Neural cell (in vitro differentiated cells): Measurements from ENCODE around the gene WNT7A. TPM values are rescaled to one million over a fixed set of nuclear protein-coding genes. Genes with fewer than 3 reads are reported as not detected.

Experiments used
- H2AFZ ChIP-seq: fragments of 200-600, 300-800 bp; sonication (generic), shearing (Covaris generic); 2 replicates; pipeline ENCODE4 v1.6.0; 2014; ENCODE audit warnings: low read depth, mild to moderate bottlenecking, antibody characterized with exemption, low read length, moderate library complexity
- H3F3A ChIP-seq: fragments of 200-600 bp; shearing (Covaris generic); 2 replicates; pipeline ENCODE4 v1.6.1; 2016; ENCODE audit warnings: mild to moderate bottlenecking, moderate library complexity, mixed read lengths, antibody characterized with exemption, low read length; ENCODE audit not compliant: insufficient read depth, poor library complexity, severe bottlenecking
- H3K27ac ChIP-seq: fragments of 200-600, 300-800 bp; sonication (generic), shearing (Covaris generic); 2 replicates; pipeline ENCODE4 v1.5.1; 2014; ENCODE audit warnings: mild to moderate bottlenecking, low read length, moderate library complexity
- H3K27me3 ChIP-seq: fragments of 300-800, 200-600 bp; sonication (generic), shearing (Covaris generic); 2 replicates; pipeline ENCODE4 v1.6.0; 2014; ENCODE audit warnings: mild to moderate bottlenecking, low read depth, low read length, moderate library complexity; ENCODE audit not compliant: insufficient read depth
- H3K36me3 ChIP-seq: fragments of 300-800, 200-600 bp; sonication (generic), shearing (Covaris generic); 2 replicates; pipeline ENCODE4 v1.5.1; 2014; ENCODE audit warnings: mild to moderate bottlenecking, antibody characterized with exemption, low read length, moderate library complexity; ENCODE audit not compliant: insufficient read depth
- H3K4me2 ChIP-seq: fragments of 300-800, 200-600 bp; sonication (generic), shearing (Covaris generic); 2 replicates; pipeline ENCODE4 v1.6.0; 2014; ENCODE audit warnings: mild to moderate bottlenecking, low read length
- H3K4me3 ChIP-seq: fragments of 300-800, 200-600 bp; sonication (generic), shearing (Covaris generic); 2 replicates; pipeline ENCODE4 v1.5.1; 2014; ENCODE audit warnings: mild to moderate bottlenecking, low read length, moderate library complexity
- H3K79me2 ChIP-seq: fragments of 200-600 bp; shearing (Covaris generic); replicated peaks from 2 replicates; pipeline ENCODE4 v1.6.0; 2014; ENCODE audit warnings: mild to moderate bottlenecking, low read length, moderate library complexity; ENCODE audit not compliant: insufficient read depth
- H3K9ac ChIP-seq: fragments of 300-800, 200-600 bp; sonication (generic), shearing (Covaris generic); 2 replicates; pipeline ENCODE4 v1.6.1; 2016; ENCODE audit warnings: mild to moderate bottlenecking, low read length, mixed read lengths
- H3K9me2 ChIP-seq: fragments of 200-600 bp; shearing (Covaris generic); 2 replicates; pipeline ENCODE4 v1.6.1; 2016; ENCODE audit warnings: mild to moderate bottlenecking, low read length, mixed read lengths; ENCODE audit not compliant: insufficient read depth
- H3K9me3 ChIP-seq: fragments of 200-600, 300-800 bp; sonication (generic), shearing (Covaris generic); 2 replicates; pipeline ENCODE4 v1.6.1; 2016; ENCODE audit warnings: mild to moderate bottlenecking, mixed run types, low read length, moderate library complexity, mixed read lengths
- H4K20me1 ChIP-seq: fragments of 200-600 bp; shearing (Covaris generic); 2 replicates; pipeline ENCODE4 v1.6.1; 2016; ENCODE audit warnings: mild to moderate bottlenecking, mixed run types; ENCODE audit not compliant: insufficient read depth
- CTCF ChIP-seq: fragments of 450-650 bp; IDR thresholded peaks from 2 replicates; pipeline ENCODE4 v1.5.1; 2014; ENCODE audit warnings: antibody characterized with exemption, mild to moderate bottlenecking, moderate library complexity; ENCODE audit not compliant: poor library complexity, severe bottlenecking
- EP300 ChIP-seq: fragments of 450-650 bp; conservative IDR thresholded peaks from 2 replicates; pipeline ENCODE4 v1.6.1; 2014; ENCODE audit warnings: antibody characterized with exemption, mild to moderate bottlenecking, moderate library complexity; ENCODE audit not compliant: poor library complexity, severe bottlenecking
- EZH2 ChIP-seq: fragments of 200-600, 300-800 bp; shearing (Covaris generic), sonication (generic); IDR thresholded peaks from 2 replicates; pipeline ENCODE4 v1.6.1; 2014; ENCODE audit warnings: antibody characterized with exemption, low read length, borderline replicate concordance, mild to moderate bottlenecking; ENCODE audit not compliant: insufficient read depth, poor library complexity, severe bottlenecking
- MXI1 ChIP-seq: fragments of 450-650 bp; conservative IDR thresholded peaks from 2 replicates; pipeline ENCODE4 v1.6.1; 2014; ENCODE audit warnings: antibody characterized with exemption, mild to moderate bottlenecking; ENCODE audit not compliant: poor library complexity, severe bottlenecking
- POLR2AphosphoS5 ChIP-seq: IDR thresholded peaks from 2 replicates; pipeline ENCODE4 v1.6.1; 2012
- RAD21 ChIP-seq: fragments of 450-650 bp; conservative IDR thresholded peaks from 2 replicates; pipeline ENCODE4 v1.6.1; 2014; ENCODE audit warnings: antibody characterized with exemption, mild to moderate bottlenecking, moderate library complexity
- REST ChIP-seq: IDR thresholded peaks from 2 replicates; pipeline ENCODE4 v1.6.1; 2012; ENCODE audit warnings: borderline replicate concordance
- SMC3 ChIP-seq: fragments of 450-650 bp; conservative IDR thresholded peaks from 2 replicates; pipeline ENCODE4 v1.6.1; 2014; ENCODE audit warnings: antibody characterized with exemption, mild to moderate bottlenecking, moderate library complexity; ENCODE audit not compliant: poor library complexity
- TAF1 ChIP-seq: IDR thresholded peaks from 2 replicates; pipeline ENCODE4 v1.6.1; 2012; ENCODE audit warnings: low read depth
- polyA plus RNA-seq: library from polyadenylated mRNA; depleted of rRNA; stranded (reverse); fragments of >200 nt; gene quantifications from 2 replicates; pipeline ENCODE4 v1.2.3, GENCODE V29; 2014

WNT7A gene
- polyA plus RNA-seq, 1 donor from 2014 or later: 13.3 TPM

- H4K20me1 ChIP-seq: no peaks in the 10 kb centered on the region
- no peaks in the 10 kb centered on the region for H3K79me2 ChIP-seq
- H3K4me2 ChIP-seq: no peak overlapping the region
- no peak overlapping the region for H3K4me3 ChIP-seq
- H3F3A ChIP-seq: no peaks in the 10 kb centered on the region
- no peaks in the 10 kb centered on the region for H3K27me3 ChIP-seq
- TF ChIP-seq CTCF (no peak), POLR2AphosphoS5 (no peak), SMC3 (no peak), RAD21 (no peak), MXI1 (no peak), EP300 (no peak), TAF1 (no peak)
- H3K36me3 ChIP-seq: no peaks in the 10 kb centered on the region
- H3K9me2 ChIP-seq: no peaks in the 10 kb centered on the region
- no peak overlapping the region for H3K9ac ChIP-seq
- H3K9me3 ChIP-seq: no peaks in the 10 kb centered on the region
- no peak overlapping the region for H3K27ac ChIP-seq
- no peak overlapping the region for H2AFZ ChIP-seq
Observed at GRCh38 chr3:13801361-13802204, 78.3 kb downstream of the WNT7A start.

DNA sequence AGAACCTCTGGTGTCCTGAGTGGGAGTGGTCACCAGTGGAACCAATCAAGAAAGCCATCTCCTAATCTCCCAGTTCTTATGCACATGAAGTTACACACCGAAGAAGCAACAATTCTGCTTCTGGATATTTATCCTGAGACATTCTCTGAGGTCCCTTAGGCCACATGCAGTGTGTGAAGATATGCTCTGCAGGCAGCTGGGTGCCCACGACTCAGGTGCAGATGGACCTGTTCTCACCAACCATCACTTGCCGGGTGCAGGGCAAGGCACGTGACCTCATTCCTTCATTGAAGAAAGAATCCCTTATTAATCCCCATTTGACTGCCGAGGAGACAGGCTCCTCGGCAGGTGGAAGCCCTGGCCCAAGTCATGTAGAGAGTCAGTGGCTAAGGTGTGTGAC, 79.8 kb downstream of the WNT7A start:
- H3K4me2 ChIP-seq: no peak overlapping the region
- H3K9ac ChIP-seq: no peak overlapping the region
- no peaks in the 10 kb centered on the region for H3F3A ChIP-seq
- no peak overlapping the region for H2AFZ ChIP-seq
- no peaks in the 10 kb centered on the region for H4K20me1 ChIP-seq
- no peak overlapping the region for H3K4me3 ChIP-seq
- no peaks in the 10 kb centered on the region for H3K27me3 ChIP-seq
- no peak overlapping the region for H3K27ac ChIP-seq
- H3K9me3 ChIP-seq: no peaks in the 10 kb centered on the region
- no peaks in the 10 kb centered on the region for H3K9me2 ChIP-seq
- no peaks in the 10 kb centered on the region for H3K36me3 ChIP-seq
- TF ChIP-seq EZH2: no peak
- no peak for TF ChIP-seq EP300
- no peaks in the 10 kb centered on the region for H3K79me2 ChIP-seq

DNA sequence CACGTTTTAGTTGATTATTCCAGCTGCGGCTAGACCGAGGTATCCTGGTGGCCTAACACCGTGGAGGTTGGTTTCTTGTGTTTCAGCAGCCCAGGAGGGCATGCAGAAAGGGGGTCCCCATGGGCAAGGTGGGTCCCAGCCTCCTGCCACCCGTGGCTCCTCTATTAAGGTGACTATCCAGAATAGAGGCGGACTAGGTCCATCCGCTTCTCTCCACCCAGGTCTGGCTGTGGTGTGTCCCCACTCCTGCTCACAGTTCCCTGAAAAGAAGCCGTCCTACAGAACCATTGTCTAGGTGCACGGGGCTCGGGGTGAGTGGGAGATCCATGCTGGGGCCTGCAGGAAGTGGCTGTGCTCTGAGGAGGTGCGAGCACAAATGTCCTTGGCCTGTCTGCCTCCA, 81.5 kb downstream of the WNT7A start:
- no peaks in the 10 kb centered on the region for H3F3A ChIP-seq
- no peak overlapping the region for H3K27ac ChIP-seq
- H3K36me3 ChIP-seq: no peaks in the 10 kb centered on the region
- H3K27me3 ChIP-seq: no peaks in the 10 kb centered on the region
- no peaks in the 10 kb centered on the region for H3K79me2 ChIP-seq
- no peak overlapping the region for H3K4me2 ChIP-seq
- H3K9me3 ChIP-seq: no peaks in the 10 kb centered on the region
- H3K9me2 ChIP-seq: no peaks in the 10 kb centered on the region
- H2AFZ ChIP-seq: no peak overlapping the region
- TF ChIP-seq TAF1 (no peak), SMC3 (no peak), RAD21 (no peak), EP300 (no peak), CTCF (no peak), EZH2 (no peak), REST (no peak), MXI1 (no peak), POLR2AphosphoS5 (no peak)
- H3K4me3 ChIP-seq: no peak overlapping the region
- H3K9ac ChIP-seq: no peak overlapping the region
- no peaks in the 10 kb centered on the region for H4K20me1 ChIP-seq
